GM18861 (cell line): ENCODE measurements around the gene CCDC40.

ENCODE experiments used
- ATAC-seq: cut with Tn5 transposase; IDR thresholded peaks from one replicate; pipeline ENCODE4 v1.9.1; 2021; ENCODE audit not compliant: unreplicated experiment

Gene CCDC40

GRCh38 chr17:79997011-79997660 lies 39.3 kb upstream of the CCDC40 start:
- peak; percentile 69 for ATAC-seq

- ATAC-seq, result no peak
Observed at GRCh38 chr17:80000136-80000535, 36.3 kb upstream of the CCDC40 start.

GRCh38 chr17:80000981-80001775 lies 35.3 kb upstream of the CCDC40 start:
- ATAC-seq, result no peak

- no peak for ATAC-seq
Observed at GRCh38 chr17:80002070-80002641, 34.3 kb upstream of the CCDC40 start.

- ATAC-seq, result no peak
Observed at GRCh38 chr17:80002690-80003490, 33.6 kb upstream of the CCDC40 start.

- no peak for ATAC-seq
Observed at GRCh38 chr17:80003969-80004368, 32.5 kb upstream of the CCDC40 start.

- ATAC-seq, result no peak
Observed at GRCh38 chr17:80005360-80006338, 30.8 kb upstream of the CCDC40 start.

- ATAC-seq, result no peak
Observed at GRCh38 chr17:80006339-80006720, 30.1 kb upstream of the CCDC40 start.

- ATAC-seq, result no peak
Observed at GRCh38 chr17:80006811-80007752, 29.4 kb upstream of the CCDC40 start.

- ATAC-seq, result no peak
Observed at GRCh38 chr17:80007939-80008338, 28.5 kb upstream of the CCDC40 start.

- ATAC-seq, result no peak
Observed at GRCh38 chr17:80008383-80008840, 28.0 kb upstream of the CCDC40 start.

GRCh38 chr17:80008848-80009247 lies 27.6 kb upstream of the CCDC40 start:
- no peak for ATAC-seq

GRCh38 chr17:80009391-80010282 lies 26.8 kb upstream of the CCDC40 start:
- no peak for ATAC-seq

- no peak for ATAC-seq
Observed at GRCh38 chr17:80010283-80010858, 26.1 kb upstream of the CCDC40 start.

- ATAC-seq, result no peak
Observed at GRCh38 chr17:80011989-80012555, 24.4 kb upstream of the CCDC40 start.

GRCh38 chr17:80012765-80013741 lies 23.4 kb upstream of the CCDC40 start:
- no peak for ATAC-seq
